Lower leg skin (tissue), 4 donors: ENCODE data around the gene PRLH. TPM values are rescaled to one million over a fixed set of nuclear protein-coding genes. Genes with fewer than 3 reads are reported as not detected.

ENCODE experiments used
- DNase-seq, 2 donors: peaks; one replicate each; pipeline ENCODE4 v3.0.0-alpha.2; 2019; ENCODE audit warnings: low spot score in 2 of 2
- H3K4me3 ChIP-seq: fragments of 200-600 bp; sonication (generic); 2 replicates; pipeline ENCODE4 v1.5.1; 2017; ENCODE audit warnings: mild to moderate bottlenecking, low read depth; ENCODE audit not compliant: poor library complexity, severe bottlenecking
- CTCF ChIP-seq, 3 donors: fragments of 450-650 bp; IDR thresholded peaks; one replicate each; pipeline ENCODE4 v1.5.1; 2016; ENCODE audit warnings: antibody characterized with exemption in 3 of 3, mild to moderate bottlenecking in 3 of 3, moderate library complexity in 2 of 3
- POLR2A ChIP-seq, 2 donors: fragments of 450-650 bp; IDR thresholded peaks; one replicate each; pipeline ENCODE4 v1.6.1; 2016 to 2017; ENCODE audit warnings: antibody characterized with exemption in 2 of 2, mild to moderate bottlenecking in 1 of 2, moderate library complexity in 1 of 2
- WGBS, 2 donors: methylation state at CpG; one replicate each; pipeline ENCODE4 v1.1.5; 2018; 5-methylcytosine and 5-hydroxymethylcytosine counted together
- intact Hi-C: fragments of 100-400 bp; cut with DNase I; formaldehyde crosslinking; loops from one replicate; pipeline ENCODE4 v1.15.0; 2023; ENCODE audit warnings: low total_unique reads
- total RNA-seq, 4 donors: library from RNA; depleted of rRNA; stranded (reverse); fragments of >200 nt; gene quantifications; one replicate each; pipeline ENCODE4 v1.1.0, GENCODE V29; 2016

PRLH gene
- total RNA-seq, 4 donors from 2014 or later: not detected

GRCh38 chr2:237540823-237541222 lies 25.6 kb upstream of the PRLH start:
- DNase-seq: peak; percentile 73 to 94
- no peak overlapping the region for H3K4me3 ChIP-seq
- no peak for TF ChIP-seq POLR2A (IDR thresholded peaks at IDR 0.05)
- intact Hi-C loops: no loop called here
- WGBS, 2 donors: 10 to 29% methylated on average over 6 of the region's 6 CpGs

GRCh38 chr2:237541243-237541642 lies 25.1 kb upstream of the PRLH start:
- 73 to 82% methylated on average over 5 of the region's 5 CpGs for WGBS, 2 donors
- intact Hi-C loops: no loop called here
- DNase-seq: peak in 1 of 2 donors; percentile 46
- H3K4me3 ChIP-seq: no peak overlapping the region
- no peak for TF ChIP-seq POLR2A (IDR thresholded peaks at IDR 0.05)
- no peak for TF ChIP-seq CTCF (IDR thresholded peaks at IDR 0.05)

- TF ChIP-seq POLR2A (IDR thresholded peaks at IDR 0.05) (no peak), CTCF (IDR thresholded peaks at IDR 0.05) (no peak)
- DNase-seq: peak in 1 of 2 donors; percentile 57
- WGBS, 2 donors: 91 to 94% methylated on average over 18 of the region's 18 CpGs
- H3K4me3 ChIP-seq: no peak overlapping the region
- intact Hi-C loops: no loop called here
These were observed 24.2 kb upstream of the PRLH start for GRCh38 chr2:237542001-237542704.

- WGBS, 2 donors: 76 to 77% methylated on average over 8 of the region's 8 CpGs
These were observed 20.1 kb upstream of the PRLH start for GRCh38 chr2:237546040-237546875.

GRCh38 chr2:237546876-237547395 lies 19.4 kb upstream of the PRLH start:
- no peak for TF ChIP-seq POLR2A (IDR thresholded peaks at IDR 0.05)
- no peak for TF ChIP-seq CTCF (IDR thresholded peaks at IDR 0.05)
- 67 to 69% methylated on average over 13 of the region's 13 CpGs for WGBS, 2 donors
- intact Hi-C loops: no loop called here
- H3K4me3 ChIP-seq: no peak overlapping the region
- DNase-seq: no peak

More at GRCh38 chr2:237546040-237546875, 20.1 kb upstream of the PRLH start:
- intact Hi-C loops: no loop called here
- TF ChIP-seq POLR2A (IDR thresholded peaks at IDR 0.05): no peak
- no peak for TF ChIP-seq CTCF (IDR thresholded peaks at IDR 0.05)
- H3K4me3 ChIP-seq: no peak overlapping the region
- no peak for DNase-seq

- DNase-seq: no peak
- TF ChIP-seq POLR2A (IDR thresholded peaks at IDR 0.05) (no peak), CTCF (IDR thresholded peaks at IDR 0.05) (no peak)
- WGBS, 2 donors: 47 to 52% methylated on average over 11 of the region's 11 CpGs
- H3K4me3 ChIP-seq: no peak overlapping the region
- intact Hi-C loops: no loop called here
These were observed 18.4 kb upstream of the PRLH start for GRCh38 chr2:237547841-237548416.
